ENCODE results near the gene ARHGAP26.

DNA sequence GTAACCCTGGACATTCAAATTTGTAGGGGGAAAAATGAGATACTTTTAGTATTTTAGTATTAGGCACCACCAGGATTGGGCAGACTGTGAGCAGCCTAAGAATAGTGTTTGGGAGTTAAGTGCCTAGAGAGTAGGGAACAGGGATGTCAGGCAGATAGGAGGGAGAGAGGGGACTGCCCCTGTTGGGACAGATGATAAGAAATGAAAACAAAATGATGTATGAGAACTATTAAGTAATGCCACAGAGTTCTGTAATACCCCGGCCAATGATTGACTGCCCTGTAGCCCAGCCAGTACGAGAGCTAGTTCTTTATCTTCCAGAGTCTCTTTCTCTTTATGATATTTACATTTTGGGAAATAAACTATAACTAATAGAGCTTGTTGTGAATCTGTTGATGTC lies 24.4 kb downstream of the ARHGAP26 start:
- TF ChIP-seq ZNF274 (IDR thresholded peaks at IDR 0.05; ENCODE audit: low read depth, low read length) (no peak), SUZ12 (IDR thresholded peaks at IDR 0.05; ENCODE audit: extremely low read depth, insufficient read depth, insufficient read length) (no peak)

Data from NT2/D1 (cell line).